Heart left ventricle (tissue), 13 donors: Measurements from ENCODE around the gene SLC6A11.

Experiments
- POLR2A ChIP-seq, 2 donors: fragments of 450-650 bp; IDR thresholded peaks; one replicate each; pipeline ENCODE4 v1.6.1; 2017; ENCODE audit warnings: antibody characterized with exemption in 2 of 2, mild to moderate bottlenecking in 2 of 2, moderate library complexity in 2 of 2
- TF ChIP-seq, protein P1 (sequence below), 12 donors: fragments of 200-600 bp; sonication (generic) in 4 of 12; IDR thresholded peaks; one replicate each; pipeline versions ENCODE4 v1.5.0 to v1.8.0; 2018 to 2022; ENCODE audit warnings: antibody characterized with exemption in 12 of 12, mild to moderate bottlenecking in 5 of 12
- donor health status: ischemic (EF 13 %, LVEDD 7.1; RV severe dilation, severe dysfunction).
- donor health status: DM: no; HTN: yes; CAD: no.
- donor health status: DM: no; HTN: no; CAD: no.
- donor health status: ischemic (EF 25% LVEDD 6.9; RV normal size, moderate dysfunction).
- donor health status: ischemic (EF 25% LVEDD 5.7; RV mildly dilated, moderate dysfunction).
- donor health status: ischemic (EF 35%, LVEDD 5.7; RV mildly dilated, moderate dysfunction).
- donor health status: nonischemic (EF 11% LVEDD 7.7; RV severe dilation, severe dysfunction).
- donor health status: DM: yes; HTN: yes; CAD: no.
- donor health status: PGD.
- donor health status: ischemic (EF 29% LVEDD 5.4; RV normal size, mild dysfunction).
- donor health status: nonischemic (EF 23%, LVEDD 6.1; RV moderate dilation, normal function).

- TF ChIP-seq, protein P1, sequence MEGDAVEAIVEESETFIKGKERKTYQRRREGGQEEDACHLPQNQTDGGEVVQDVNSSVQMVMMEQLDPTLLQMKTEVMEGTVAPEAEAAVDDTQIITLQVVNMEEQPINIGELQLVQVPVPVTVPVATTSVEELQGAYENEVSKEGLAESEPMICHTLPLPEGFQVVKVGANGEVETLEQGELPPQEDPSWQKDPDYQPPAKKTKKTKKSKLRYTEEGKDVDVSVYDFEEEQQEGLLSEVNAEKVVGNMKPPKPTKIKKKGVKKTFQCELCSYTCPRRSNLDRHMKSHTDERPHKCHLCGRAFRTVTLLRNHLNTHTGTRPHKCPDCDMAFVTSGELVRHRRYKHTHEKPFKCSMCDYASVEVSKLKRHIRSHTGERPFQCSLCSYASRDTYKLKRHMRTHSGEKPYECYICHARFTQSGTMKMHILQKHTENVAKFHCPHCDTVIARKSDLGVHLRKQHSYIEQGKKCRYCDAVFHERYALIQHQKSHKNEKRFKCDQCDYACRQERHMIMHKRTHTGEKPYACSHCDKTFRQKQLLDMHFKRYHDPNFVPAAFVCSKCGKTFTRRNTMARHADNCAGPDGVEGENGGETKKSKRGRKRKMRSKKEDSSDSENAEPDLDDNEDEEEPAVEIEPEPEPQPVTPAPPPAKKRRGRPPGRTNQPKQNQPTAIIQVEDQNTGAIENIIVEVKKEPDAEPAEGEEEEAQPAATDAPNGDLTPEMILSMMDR (IDR thresholded peaks at IDR 0.05) = no peak
- no peak for TF ChIP-seq POLR2A (IDR thresholded peaks at IDR 0.05)
Observed at GRCh38 chr3:10869460-10869859, 53.4 kb downstream of the SLC6A11 start.
